ENCODE data around the gene KDM4C.
"Not testable (repeated sequence)": the region's sequence is repeated elsewhere in the genome, so short reads cannot be mapped to it uniquely, and the experiment has no call there.

Gene KDM4C

DNA sequence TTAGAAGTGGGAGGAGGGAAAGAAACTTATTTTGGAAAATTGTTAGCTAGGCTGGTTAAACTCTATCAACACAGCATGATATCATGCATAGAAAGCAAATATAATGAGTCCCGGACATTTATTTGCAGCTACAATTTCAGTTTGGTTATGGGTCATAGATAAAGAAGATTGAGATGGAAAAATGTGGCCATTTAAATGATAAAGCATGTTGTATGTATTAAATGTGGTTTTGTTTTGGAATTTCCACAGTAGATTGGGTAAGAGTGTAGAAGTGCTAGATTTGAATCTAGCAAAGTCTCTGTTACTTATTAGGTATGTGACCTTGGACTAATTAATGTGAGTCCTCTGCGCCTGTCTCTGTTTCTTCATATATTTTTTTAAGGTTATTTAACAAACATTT lies 217.4 kb downstream of the KDM4C start:
- DNase-seq (ENCODE audit: low spot score), result no peak

DNA sequence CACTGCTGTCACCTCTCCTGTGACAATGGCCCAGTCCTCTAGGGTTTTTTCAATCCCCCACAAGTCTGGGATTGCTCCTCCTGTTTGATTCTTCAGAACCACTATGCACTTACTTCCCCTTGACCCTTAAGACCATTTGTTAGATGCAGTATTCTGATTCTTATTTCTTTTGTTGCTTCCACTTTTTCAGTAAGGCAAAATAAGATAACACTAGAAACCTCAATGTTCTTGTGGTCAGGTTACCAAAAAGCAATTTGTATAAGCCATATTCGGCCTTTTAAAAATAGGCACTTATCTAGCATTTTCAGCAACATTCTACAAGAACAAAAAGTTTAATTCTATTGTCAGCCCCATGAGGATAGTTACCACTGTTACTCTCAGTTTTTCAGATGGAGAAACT lies 220.0 kb downstream of the KDM4C start:
- no peak for DNase-seq (ENCODE audit: low spot score)

DNA sequence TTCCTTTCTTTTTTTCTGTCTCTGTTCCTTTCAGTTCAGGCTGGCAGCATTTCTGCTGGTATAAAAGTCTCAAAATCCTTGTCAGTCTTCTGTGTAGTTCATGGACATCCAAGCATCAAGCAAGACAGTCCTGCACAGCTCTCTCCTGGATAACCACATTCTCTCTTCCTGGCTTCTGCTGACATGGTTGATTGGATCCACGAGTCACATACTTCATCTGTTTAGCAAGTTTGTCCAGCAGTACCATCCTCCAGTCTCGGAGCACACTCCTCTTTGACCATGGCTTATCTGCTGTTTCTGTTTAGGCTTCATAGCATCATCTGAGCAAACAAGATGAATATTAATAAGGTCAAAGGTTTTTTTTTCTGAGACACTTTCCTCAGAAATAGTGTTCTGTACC lies 220.8 kb downstream of the KDM4C start:
- no peak for DNase-seq (ENCODE audit: low spot score)

DNA sequence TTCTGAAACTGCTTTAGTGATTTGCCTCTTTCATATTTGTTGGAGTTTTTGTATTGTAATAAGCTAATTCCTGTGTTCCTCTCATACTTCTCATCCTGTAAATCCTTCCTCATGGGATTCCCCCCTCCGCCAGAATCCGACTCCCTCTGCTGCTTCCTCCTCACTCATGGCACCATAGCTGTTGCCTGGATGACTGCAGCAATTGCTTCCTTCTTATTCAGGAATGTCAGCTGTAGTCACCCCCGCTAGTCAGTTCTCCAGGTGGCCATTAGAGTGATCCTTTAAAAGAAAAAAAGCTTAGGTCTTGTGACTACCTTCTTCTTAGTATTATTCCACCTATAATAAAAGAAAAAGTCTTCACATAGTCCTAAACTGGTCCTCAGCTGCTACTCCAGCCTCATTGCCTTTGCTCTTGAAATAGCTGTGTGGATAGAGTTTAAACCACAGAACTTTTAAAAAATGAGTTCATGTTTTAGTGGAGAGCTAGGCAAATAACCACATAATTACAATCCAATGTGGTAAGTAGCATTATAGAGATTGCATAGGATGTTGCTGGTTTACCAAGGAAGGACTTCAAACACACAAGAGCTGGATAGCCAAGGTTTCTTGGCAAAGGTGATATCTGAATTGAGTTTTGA lies 227.3 kb downstream of the KDM4C start:
- DNase-seq (ENCODE audit: low spot score), result no peak

GRCh38 chr9:6986141-6986815 lies 228.5 kb downstream of the KDM4C start:
- no peak for DNase-seq (ENCODE audit: low spot score)

DNA sequence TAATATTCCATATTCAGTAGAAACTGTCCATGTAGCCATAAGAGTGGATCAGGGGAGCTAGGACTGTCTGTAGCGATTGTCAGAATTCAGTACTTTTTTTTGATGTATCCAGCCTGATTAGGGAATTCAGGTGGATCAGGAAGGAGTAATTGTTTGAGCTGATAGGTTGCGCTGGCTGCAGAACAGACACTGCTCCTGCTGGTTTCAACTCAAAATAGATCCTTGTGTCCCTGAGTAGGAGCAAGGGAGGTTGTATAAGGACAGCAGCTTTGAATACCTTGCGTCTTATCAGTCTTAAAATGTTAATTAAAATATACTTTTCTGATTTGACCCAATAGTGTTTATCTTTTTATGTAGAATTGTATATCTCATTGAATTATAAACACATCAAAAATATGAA lies 229.6 kb downstream of the KDM4C start:
- no peak for DNase-seq (ENCODE audit: low spot score)

- DNase-seq (ENCODE audit: low spot score), result no peak
Measured at GRCh38 chr9:6991418-6991817, 233.6 kb downstream of the KDM4C start.

- DNase-seq (ENCODE audit: low spot score), result no peak
Measured at GRCh38 chr9:6996061-6996854, 238.5 kb downstream of the KDM4C start.

DNA sequence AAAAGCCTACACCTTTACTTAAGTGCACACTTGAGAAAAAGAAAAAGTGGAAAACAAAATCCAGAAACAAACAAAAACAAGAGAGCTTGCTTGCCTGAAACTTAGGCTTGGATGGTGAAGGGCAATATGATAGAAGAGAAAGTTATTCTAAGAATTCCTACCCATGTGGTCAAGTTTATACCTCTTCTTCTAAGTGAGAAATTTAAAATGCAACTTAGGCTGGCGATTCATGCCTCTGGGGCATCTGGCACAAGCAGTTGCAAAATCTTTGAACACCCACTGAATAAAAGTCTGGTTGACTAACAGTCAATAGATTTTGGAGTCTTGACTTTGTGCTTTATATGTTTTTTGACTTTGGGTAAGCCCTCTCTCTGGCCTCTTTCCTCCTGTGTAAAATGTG lies 239.6 kb downstream of the KDM4C start:
- no peak for DNase-seq (ENCODE audit: low spot score)

DNA sequence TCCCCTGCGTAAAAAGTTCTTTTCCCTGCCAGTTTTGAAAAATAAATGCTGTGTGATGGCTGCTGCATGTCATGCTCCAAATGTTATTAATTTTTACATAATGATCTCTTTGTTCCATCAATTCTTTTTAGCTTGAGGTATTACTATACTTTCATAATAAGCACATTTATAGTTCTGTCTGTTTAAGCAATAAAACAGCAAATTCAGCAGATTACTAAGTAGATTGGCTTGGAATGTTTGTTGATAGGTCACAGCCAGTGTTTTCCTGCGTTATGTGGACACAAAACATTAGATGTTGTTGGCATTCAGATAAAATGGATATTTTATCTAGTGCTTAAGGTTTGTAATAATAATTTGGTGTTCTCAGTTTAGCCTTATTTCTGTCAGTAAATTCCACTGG lies 242.0 kb downstream of the KDM4C start:
- DNase-seq (ENCODE audit: low spot score), result no peak

DNA sequence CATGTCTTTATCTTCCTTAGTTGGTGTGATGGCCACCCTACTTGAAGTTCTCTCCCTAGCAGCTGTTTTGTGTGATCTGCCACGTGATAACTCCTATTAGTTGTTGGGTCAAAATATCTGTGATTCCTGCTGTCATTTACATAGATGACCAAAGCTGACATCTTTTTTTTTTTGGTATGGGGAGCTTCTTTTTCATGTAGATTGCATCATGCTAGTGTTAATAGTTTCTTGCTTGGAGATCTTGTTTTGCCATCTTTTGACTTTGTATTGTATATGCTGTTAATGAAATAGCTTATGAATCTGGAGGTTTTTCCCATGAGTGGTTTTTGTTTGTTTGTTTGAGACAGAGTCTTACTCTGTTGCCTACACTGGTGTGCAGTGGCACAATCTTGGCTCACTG lies 243.8 kb downstream of the KDM4C start:
- DNase-seq (ENCODE audit: low spot score), result no peak

DNA sequence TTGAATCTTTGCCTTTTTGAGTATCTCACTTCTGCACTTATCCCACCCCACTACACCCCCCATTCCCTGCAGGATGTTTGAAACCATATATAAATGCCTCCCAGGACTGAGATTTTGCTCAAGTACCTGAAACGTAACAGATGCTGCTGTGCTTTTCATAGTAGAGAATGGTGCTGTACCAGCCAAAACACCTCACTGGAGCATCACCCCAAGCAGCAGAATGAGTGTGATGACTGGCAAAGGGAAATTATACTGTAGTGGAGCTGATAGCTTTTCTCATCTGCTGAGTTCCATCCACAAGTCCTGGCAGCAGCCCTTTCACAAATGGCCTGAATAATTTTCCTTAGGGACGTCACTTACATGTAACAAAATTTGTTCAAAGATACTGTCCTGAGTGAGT lies 246.1 kb downstream of the KDM4C start:
- DNase-seq (ENCODE audit: low spot score), result no peak

DNA sequence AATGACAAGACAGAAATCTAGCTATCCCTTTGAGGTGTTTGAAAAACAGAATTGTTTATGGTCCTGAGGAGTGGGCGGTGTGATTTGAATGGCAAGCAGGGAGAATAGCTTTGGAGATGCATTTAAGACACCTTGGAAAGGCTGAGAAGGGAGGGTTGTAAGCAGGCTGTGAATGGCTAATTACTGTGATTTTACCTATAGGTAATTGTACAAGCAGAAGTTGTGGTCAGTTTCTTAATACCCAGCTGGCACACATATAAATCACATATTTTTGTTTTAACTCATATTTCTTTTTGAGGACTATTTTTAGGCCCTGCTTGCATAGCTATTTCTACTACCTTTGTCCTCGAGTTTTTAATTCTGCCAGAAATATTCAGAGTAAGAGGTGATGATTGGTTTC lies 248.6 kb downstream of the KDM4C start:
- DNase-seq (ENCODE audit: low spot score), result no peak

GRCh38 chr9:7008411-7008810 lies 250.6 kb downstream of the KDM4C start:
- DNase-seq (ENCODE audit: low spot score), result no peak

GRCh38 chr9:7009065-7009464 lies 251.3 kb downstream of the KDM4C start:
- no peak for DNase-seq (ENCODE audit: low spot score)

GRCh38 chr9:7011395-7012067 lies 253.8 kb downstream of the KDM4C start:
- DNase-seq (ENCODE audit: low spot score), result no peak

DNA sequence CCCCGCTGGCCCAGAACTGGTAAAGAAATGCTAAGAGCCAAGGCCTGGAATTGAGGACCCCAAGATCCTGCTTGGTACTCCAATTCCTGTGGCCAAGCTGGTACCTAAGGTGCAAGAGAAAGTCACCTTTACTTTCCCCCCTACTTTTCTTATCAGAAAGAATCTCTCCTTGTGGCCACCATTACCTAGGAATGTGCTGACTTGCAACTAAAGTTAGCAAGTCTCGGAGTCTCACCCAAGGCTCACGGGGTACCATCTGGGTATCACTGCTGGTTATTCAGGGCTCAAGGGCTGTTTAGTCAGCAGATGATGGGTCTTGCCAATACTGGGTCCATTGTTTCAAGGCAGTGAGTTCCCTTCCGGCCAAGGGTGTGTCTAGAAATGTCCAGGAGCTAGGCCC lies 270.2 kb downstream of the KDM4C start:
- DNase-seq (ENCODE audit: low spot score), result no peak

DNA sequence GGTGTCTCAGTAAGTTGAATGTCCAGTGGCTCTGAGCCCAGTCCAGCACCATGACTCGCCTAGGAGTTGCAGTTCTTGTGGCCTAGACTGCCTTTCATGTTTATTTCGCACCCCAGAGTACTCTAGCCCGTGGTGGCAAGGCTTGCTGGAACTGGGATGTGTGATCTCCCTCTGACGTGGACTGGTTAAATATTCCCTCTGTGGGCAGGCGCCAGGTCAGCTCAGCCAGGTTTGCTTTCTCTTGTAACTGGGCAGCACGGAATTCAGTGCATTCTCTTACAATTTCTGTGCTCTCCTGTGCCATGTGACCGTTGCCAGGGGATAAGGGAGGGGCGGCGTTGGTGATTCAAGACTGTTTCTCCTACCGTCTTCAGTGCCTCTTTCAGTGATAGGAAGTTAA lies 270.8 kb downstream of the KDM4C start:
- DNase-seq (ENCODE audit: low spot score), result no peak

DNA sequence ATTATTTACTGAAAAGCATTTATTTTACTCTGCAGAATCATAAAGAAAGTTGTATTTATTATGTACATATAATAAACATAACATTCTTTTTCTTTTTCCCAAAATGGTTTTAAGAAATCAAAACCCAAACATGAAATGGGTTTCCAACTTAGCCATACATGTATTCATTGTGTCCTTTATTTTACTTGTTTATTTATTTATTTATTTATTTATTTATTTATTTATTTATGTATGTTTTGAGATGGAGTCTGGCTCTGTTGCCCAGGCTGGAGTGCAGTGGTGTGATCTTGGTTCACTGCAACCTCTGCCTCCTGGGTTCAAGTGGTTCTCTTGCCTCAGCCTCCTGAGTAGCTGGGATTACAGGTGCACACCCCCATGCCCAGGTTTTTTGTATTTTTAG lies 273.2 kb downstream of the KDM4C start:
- not testable (repeated sequence) for DNase-seq (ENCODE audit: low spot score)

GRCh38 chr9:7033076-7034045 lies 275.6 kb downstream of the KDM4C start:
- DNase-seq (ENCODE audit: low spot score), result no peak

DNA sequence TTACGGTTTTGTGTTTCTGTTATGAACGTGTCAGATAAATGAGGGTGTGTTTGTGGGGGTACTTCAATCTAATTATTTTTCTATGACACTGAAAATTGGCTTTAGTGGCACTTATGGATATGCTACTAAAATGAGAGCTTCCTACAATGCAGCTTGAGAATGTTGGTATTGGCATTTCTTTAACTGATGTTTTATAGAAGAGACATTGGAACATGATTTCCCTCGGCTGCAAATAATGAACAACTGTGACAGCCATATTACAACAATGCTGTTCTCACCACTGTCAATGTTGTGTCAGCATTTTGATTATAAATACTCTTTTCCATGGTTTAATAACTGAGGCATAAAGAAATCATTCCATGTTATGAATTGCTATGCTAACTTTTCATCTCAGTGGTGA lies 279.4 kb downstream of the KDM4C start:
- DNase-seq (ENCODE audit: low spot score), result no peak

DNA sequence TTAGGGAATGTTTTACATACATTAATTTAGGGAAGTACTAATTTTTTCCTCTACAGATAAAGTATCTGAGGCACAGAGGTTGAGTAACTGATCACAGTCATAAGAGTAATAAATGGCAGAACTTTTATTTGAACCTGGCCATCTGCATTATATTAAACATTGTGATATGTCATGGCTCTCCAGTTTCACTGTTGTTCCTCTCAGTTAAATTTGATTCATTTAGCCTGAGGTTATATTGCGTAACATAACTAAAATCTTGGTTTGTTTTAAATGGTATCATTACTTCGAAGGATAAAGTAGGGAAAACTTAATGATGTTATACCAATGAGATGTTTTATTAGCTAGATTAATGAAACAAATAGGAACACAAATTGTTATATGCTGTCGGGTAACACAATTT lies 284.4 kb downstream of the KDM4C start:
- DNase-seq (ENCODE audit: low spot score), result no peak

Data from HuH-7.5 (cell line).